ENCODE measurements around the gene INPP5A. TPM values are rescaled to one million over a fixed set of nuclear protein-coding genes. Genes with fewer than 3 reads are reported as not detected.

The INPP5A gene
- total RNA-seq, 1 donor from 2014 or later: 35.4 TPM

GRCh38 chr10:132804785-132805426, 267.3 kb downstream of the INPP5A start:
- Mint-ChIP-seq H3K4me1 (no peaks in the 10 kb centered on the region), H3K4me3 (no peak overlapping the region), H3K27ac (ENCODE audit: unreplicated experiment) (no peak overlapping the region), H3K9me3 (no peaks in the 10 kb centered on the region), H3K27me3 (ENCODE audit: low read depth) (peaks cover 12% of the 10 kb centered on the region), H3K36me3 (ENCODE audit: low read depth) (no peaks in the 10 kb centered on the region)
- DNase-seq (ENCODE audit: low read depth, low spot score): no peak
- no peak for TF ChIP-seq CTCF (conservative IDR thresholded peaks at IDR 0.05)

GRCh38 chr10:132805599-132805998, 268.0 kb downstream of the INPP5A start:
- no peaks in the 10 kb centered on the region for H3K9me3 Mint-ChIP-seq
- TF ChIP-seq CTCF (conservative IDR thresholded peaks at IDR 0.05): no peak
- no peak overlapping the region for H3K27ac Mint-ChIP-seq (ENCODE audit: unreplicated experiment)
- no peaks in the 10 kb centered on the region for H3K4me1 Mint-ChIP-seq
- H3K27me3 Mint-ChIP-seq (ENCODE audit: low read depth): peaks cover 16% of the 10 kb centered on the region
- no peaks in the 10 kb centered on the region for H3K36me3 Mint-ChIP-seq (ENCODE audit: low read depth)
- no peak overlapping the region for H3K4me3 Mint-ChIP-seq
- DNase-seq (ENCODE audit: low read depth, low spot score): no peak

- H3K27ac Mint-ChIP-seq (ENCODE audit: unreplicated experiment): no peak overlapping the region
- no peaks in the 10 kb centered on the region for H3K9me3 Mint-ChIP-seq
- DNase-seq (ENCODE audit: low read depth, low spot score): no peak
- H3K27me3 Mint-ChIP-seq (ENCODE audit: low read depth): peaks cover 16% of the 10 kb centered on the region
- H3K4me3 Mint-ChIP-seq: no peak overlapping the region
- no peaks in the 10 kb centered on the region for H3K4me1 Mint-ChIP-seq
- H3K36me3 Mint-ChIP-seq (ENCODE audit: low read depth): no peaks in the 10 kb centered on the region
- TF ChIP-seq CTCF (conservative IDR thresholded peaks at IDR 0.05): no peak
Observed at GRCh38 chr10:132806110-132806509, 268.5 kb downstream of the INPP5A start.

- no peaks in the 10 kb centered on the region for H3K9me3 Mint-ChIP-seq
- peaks cover 16% of the 10 kb centered on the region for H3K27me3 Mint-ChIP-seq (ENCODE audit: low read depth)
- DNase-seq (ENCODE audit: low read depth, low spot score): no peak
- H3K4me3 Mint-ChIP-seq: no peak overlapping the region
- H3K4me1 Mint-ChIP-seq: no peaks in the 10 kb centered on the region
- no peak overlapping the region for H3K27ac Mint-ChIP-seq (ENCODE audit: unreplicated experiment)
- no peaks in the 10 kb centered on the region for H3K36me3 Mint-ChIP-seq (ENCODE audit: low read depth)
- no peak for TF ChIP-seq CTCF (conservative IDR thresholded peaks at IDR 0.05)
Observed at GRCh38 chr10:132806561-132807003, 269.0 kb downstream of the INPP5A start.

GRCh38 chr10:132807621-132808049, 270.0 kb downstream of the INPP5A start:
- DNase-seq (ENCODE audit: low read depth, low spot score): no peak
- TF ChIP-seq CTCF (conservative IDR thresholded peaks at IDR 0.05): no peak
- Mint-ChIP-seq H3K27me3 (ENCODE audit: low read depth) (peaks cover 16% of the 10 kb centered on the region), H3K4me3 (no peak overlapping the region), H3K36me3 (ENCODE audit: low read depth) (no peaks in the 10 kb centered on the region), H3K9me3 (no peaks in the 10 kb centered on the region), H3K27ac (ENCODE audit: unreplicated experiment) (no peak overlapping the region), H3K4me1 (no peaks in the 10 kb centered on the region)
